ENCODE data around the gene UGT1A3. TPM values are rescaled to one million over a fixed set of nuclear protein-coding genes. Genes with fewer than 3 reads are reported as not detected.

Gene UGT1A3
- total and polyA plus RNA-seq, 3 donors from 2014 or later = not detected

GRCh38 chr2:233811732-233812131 lies 82.9 kb downstream of the UGT1A3 start:
- intact Hi-C loops (cut with DNase I; ENCODE audit: low total_unique reads) = no loop called here
- no peak for DNase-seq
- H3K4me3 ChIP-seq = no peak overlapping the region
- TF ChIP-seq CTCF (IDR thresholded peaks at IDR 0.05) (no peak), POLR2A (IDR thresholded peaks at IDR 0.05) (no peak)
- H3K9me3 ChIP-seq = no peaks in the 10 kb centered on the region
- H3K27me3 ChIP-seq = no peaks in the 10 kb centered on the region
- no peak overlapping the region for H3K27ac ChIP-seq
- H3K36me3 ChIP-seq (ENCODE audit: low read depth, missing control alignments) = no peaks in the 10 kb centered on the region
- WGBS, 2 donors = 91 to 96% methylated on average over 8 of the region's 8 CpGs
- H3K4me1 ChIP-seq = no peaks in the 10 kb centered on the region

GRCh38 chr2:233813236-233814055 lies 84.6 kb downstream of the UGT1A3 start:
- intact Hi-C loops (cut with DNase I; ENCODE audit: low total_unique reads) = no loop called here
- Histone ChIP-seq H3K4me3 (no peak overlapping the region), H3K36me3 (ENCODE audit: low read depth, missing control alignments) (no peaks in the 10 kb centered on the region), H3K9me3 (no peaks in the 10 kb centered on the region), H3K27me3 (no peaks in the 10 kb centered on the region), H3K27ac (no peak overlapping the region), H3K4me1 (no peaks in the 10 kb centered on the region)
- TF ChIP-seq CTCF (IDR thresholded peaks at IDR 0.05) = no peak
- TF ChIP-seq POLR2A (IDR thresholded peaks at IDR 0.05) = no peak
- no peak for DNase-seq
- 68 to 77% methylated on average over 3 of the region's 3 CpGs for WGBS, 2 donors

- no peak overlapping the region for H3K4me3 ChIP-seq
- intact Hi-C loops (cut with DNase I; ENCODE audit: low total_unique reads) = no loop called here
- no peak overlapping the region for H3K27ac ChIP-seq
- H3K36me3 ChIP-seq (ENCODE audit: low read depth, missing control alignments) = no peaks in the 10 kb centered on the region
- no peaks in the 10 kb centered on the region for H3K9me3 ChIP-seq
- 79 to 100% methylated on average over 1 to 2 of the region's 2 CpGs for WGBS, 2 donors
- no peak for TF ChIP-seq CTCF (IDR thresholded peaks at IDR 0.05)
- TF ChIP-seq POLR2A (IDR thresholded peaks at IDR 0.05) = no peak
- DNase-seq = no peak
- H3K4me1 ChIP-seq = no peaks in the 10 kb centered on the region
- no peaks in the 10 kb centered on the region for H3K27me3 ChIP-seq
These were observed 85.4 kb downstream of the UGT1A3 start for GRCh38 chr2:233814056-233814835.

DNA sequence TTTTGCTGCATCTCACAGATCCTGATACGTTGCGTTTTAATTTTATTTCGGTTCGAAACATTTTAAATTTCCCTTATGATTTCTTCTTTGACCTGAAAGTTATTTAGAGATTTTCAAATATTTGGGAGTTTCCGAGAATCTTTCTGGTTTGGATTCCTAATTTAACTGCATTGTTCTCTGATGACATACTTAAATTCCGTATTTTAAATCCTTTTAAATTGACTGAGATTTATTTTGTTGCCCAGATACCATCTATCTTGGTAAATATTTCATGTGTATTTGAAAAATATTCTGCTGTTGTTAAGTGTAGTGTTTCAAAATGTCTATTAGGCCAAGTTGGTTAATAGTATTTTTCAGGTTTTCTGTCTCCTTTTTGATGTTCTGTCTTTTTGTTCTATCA lies 87.0 kb downstream of the UGT1A3 start:
- H3K9me3 ChIP-seq = no peaks in the 10 kb centered on the region
- no peaks in the 10 kb centered on the region for H3K27me3 ChIP-seq
- no peak overlapping the region for H3K27ac ChIP-seq
- H3K4me1 ChIP-seq = no peaks in the 10 kb centered on the region
- no peak for DNase-seq
- H3K36me3 ChIP-seq (ENCODE audit: low read depth, missing control alignments) = no peaks in the 10 kb centered on the region
- TF ChIP-seq POLR2A (IDR thresholded peaks at IDR 0.05) (no peak), CTCF (IDR thresholded peaks at IDR 0.05) (no peak)
- intact Hi-C loops (cut with DNase I; ENCODE audit: low total_unique reads) = no loop called here
- H3K4me3 ChIP-seq = no peak overlapping the region
- 81 to 82% methylated on average over 6 of the region's 6 CpGs for WGBS, 2 donors
